ENCODE measurements around the gene FUT7.
"Not testable (repeated sequence)": the region's sequence is repeated elsewhere in the genome, so short reads cannot be mapped to it uniquely, and the experiment has no call there.

FUT7 gene

GRCh38 chr9:137017791-137018497 lies 13.9 kb downstream of the FUT7 start:
- DNase-seq (ENCODE audit: low read depth), result no peak

- DNase-seq (ENCODE audit: low read depth), result no peak
Measured at GRCh38 chr9:137017071-137017470, 14.8 kb downstream of the FUT7 start.

DNA sequence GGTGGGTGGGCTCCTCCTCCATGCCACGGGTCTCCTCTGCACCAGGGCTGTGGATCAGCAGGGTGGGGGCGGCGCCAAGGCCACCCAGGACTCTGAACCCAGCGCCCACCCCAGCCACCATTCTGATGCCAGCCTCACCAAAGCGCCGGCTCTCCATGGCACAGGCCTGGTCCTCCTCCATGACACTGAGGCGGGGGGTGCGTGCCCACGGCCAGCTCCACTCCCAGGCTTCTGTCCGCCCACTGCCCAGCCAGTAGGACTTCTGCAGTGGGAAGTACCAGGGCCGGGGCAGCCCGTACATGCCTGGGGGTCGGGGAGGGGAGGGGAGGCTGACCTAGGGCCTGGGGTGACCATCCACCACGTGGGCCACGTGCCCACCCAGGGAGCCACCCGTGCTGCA lies 15.5 kb downstream of the FUT7 start:
- no peak for DNase-seq (ENCODE audit: low read depth)

- no peak for DNase-seq (ENCODE audit: low read depth)
Measured at GRCh38 chr9:137015976-137016375, 15.9 kb downstream of the FUT7 start.

- DNase-seq (ENCODE audit: low read depth), result no peak
Measured at GRCh38 chr9:137015540-137015930, 16.4 kb downstream of the FUT7 start.

GRCh38 chr9:137014776-137015539 lies 16.9 kb downstream of the FUT7 start:
- DNase-seq (ENCODE audit: low read depth), result no peak

- DNase-seq (ENCODE audit: low read depth), result no peak
Measured at GRCh38 chr9:137014166-137014565, 17.7 kb downstream of the FUT7 start.

DNA sequence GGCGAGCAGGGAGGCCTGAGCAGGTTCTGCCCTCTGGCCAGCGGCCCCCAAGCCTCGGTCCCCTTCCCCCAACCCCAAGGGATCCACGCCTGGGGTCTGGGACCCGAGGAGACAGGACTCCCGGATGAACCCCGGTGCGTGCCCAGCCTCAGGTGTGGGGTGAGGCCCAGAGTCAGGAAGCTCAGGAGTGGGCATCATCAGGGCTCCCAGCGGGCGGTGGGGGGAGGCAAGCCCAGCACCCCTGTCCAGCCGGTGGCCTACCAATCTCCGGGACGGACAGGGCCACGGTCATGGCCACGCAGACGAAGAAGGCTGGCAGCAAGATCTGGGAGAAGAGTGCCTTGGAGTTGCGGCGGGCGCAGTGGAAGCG lies 18.3 kb downstream of the FUT7 start:
- DNase-seq (ENCODE audit: low read depth), result no peak

- no peak for DNase-seq (ENCODE audit: low read depth)
Measured at GRCh38 chr9:137012694-137013570, 19.0 kb downstream of the FUT7 start.

- no peak for DNase-seq (ENCODE audit: low read depth)
Measured at GRCh38 chr9:137011907-137012675, 19.8 kb downstream of the FUT7 start.

GRCh38 chr9:137011156-137011555 lies 20.7 kb downstream of the FUT7 start:
- DNase-seq (ENCODE audit: low read depth), result no peak

DNA sequence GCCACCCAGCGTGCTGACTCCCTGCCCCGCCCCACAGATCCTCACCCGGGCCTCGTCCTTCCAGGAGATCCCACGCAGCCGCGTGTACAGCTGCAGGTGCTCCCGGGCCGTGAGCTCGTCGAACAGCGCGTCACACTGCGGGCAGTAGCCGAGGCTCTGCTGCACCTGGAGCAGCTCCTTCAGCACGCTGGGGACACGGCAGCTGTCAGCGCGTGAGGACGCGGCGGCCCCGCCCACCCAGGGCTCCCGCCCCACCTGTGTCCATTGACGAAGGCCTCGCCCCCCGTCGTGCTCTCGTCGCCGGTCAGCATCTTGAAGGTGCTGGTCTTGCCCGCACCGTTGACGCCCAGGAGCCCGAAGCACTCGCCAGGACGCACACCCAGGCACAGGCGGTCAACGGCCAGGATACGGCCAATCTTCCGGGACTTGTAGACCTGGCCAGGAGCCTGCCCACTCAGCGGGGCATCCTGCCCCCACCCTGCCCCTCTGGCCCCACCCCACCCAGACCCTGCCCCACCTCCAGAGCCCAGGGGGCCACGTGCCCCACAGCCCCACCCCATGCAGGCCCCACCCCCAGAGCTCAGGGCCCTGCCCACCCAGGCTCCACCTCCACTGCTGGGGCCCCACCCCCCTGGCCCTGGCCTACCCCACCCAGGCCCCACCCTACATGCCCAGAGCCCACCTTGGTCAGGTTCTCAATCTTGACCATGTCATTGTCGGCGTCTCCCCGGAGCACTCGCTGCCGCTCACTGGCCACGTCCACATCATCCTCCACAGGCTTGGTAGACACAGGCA lies 21.8 kb downstream of the FUT7 start:
- no peak for DNase-seq (ENCODE audit: low read depth)

- no peak for DNase-seq (ENCODE audit: low read depth)
Measured at GRCh38 chr9:137009217-137009616, 22.7 kb downstream of the FUT7 start.

- no peak for DNase-seq (ENCODE audit: low read depth)
Measured at GRCh38 chr9:137008312-137008711, 23.6 kb downstream of the FUT7 start.

GRCh38 chr9:137007816-137008270 lies 24.0 kb downstream of the FUT7 start:
- no peak for DNase-seq (ENCODE audit: low read depth)

- DNase-seq (ENCODE audit: low read depth), result no peak
Measured at GRCh38 chr9:137007108-137007815, 24.6 kb downstream of the FUT7 start.

DNA sequence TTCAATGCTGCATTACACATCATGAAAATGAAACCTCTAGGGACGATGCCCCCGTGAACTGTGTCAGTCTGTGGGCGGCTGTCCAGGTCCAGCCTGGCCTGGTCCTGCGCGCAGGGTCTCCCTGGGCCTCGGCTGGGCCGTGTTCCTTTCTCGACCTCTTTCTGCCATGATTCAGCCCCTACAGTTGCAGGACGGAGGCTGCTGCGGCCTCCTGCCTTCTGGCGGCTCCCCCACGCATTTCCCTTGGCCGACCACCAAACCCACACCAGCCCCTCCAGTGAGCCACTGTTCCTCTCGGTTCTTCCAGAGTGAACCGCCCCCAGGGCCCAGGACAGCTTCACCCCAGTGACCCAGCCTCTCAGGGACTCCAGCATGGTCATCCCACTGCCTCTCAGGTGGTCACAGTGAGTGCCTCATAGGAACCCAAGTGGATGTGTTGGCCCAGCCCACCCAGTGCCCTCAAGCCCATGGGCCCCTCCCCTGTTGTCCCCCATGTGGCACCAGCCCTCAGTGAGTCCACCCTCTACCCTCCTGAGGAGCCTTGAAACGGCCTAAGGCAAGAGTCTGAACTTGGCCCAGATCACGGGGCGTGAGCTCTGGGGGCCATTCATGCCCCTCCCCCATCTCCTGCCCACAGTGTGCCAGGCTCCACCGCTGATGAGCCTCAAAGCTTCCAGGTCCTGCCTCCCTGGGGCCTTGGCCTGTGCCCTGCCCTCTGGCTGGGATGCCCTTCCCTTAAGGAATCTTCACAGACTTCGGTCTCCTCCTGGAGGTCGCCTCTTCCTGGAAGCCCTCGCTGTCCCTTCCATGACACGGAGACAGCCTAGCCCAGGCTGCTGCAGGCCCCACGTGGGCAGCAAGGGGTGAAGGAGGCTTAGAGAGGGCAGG lies 25.5 kb downstream of the FUT7 start:
- no peak for DNase-seq (ENCODE audit: low read depth)

DNA sequence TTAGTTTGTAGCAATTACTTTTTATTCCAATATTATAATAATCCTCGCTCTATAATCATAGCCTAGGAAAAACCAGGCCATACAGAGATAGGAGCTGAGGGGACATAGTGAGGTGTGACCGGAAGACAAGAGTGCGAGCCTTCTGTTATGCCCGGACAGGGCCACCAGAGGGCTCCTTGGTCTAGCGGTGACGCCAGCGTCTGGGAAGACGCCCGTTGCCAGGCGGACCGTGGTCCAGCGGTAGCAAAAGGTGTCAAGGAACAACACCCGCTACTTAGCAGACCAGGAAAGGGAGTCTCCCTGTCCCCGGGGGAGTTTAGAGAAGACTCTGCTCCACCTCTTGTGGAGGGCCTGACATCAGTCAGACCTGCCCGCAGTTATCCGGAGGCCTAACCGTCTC lies 27.6 kb downstream of the FUT7 start:
- DNase-seq (ENCODE audit: low read depth), result not testable (repeated sequence)

DNA sequence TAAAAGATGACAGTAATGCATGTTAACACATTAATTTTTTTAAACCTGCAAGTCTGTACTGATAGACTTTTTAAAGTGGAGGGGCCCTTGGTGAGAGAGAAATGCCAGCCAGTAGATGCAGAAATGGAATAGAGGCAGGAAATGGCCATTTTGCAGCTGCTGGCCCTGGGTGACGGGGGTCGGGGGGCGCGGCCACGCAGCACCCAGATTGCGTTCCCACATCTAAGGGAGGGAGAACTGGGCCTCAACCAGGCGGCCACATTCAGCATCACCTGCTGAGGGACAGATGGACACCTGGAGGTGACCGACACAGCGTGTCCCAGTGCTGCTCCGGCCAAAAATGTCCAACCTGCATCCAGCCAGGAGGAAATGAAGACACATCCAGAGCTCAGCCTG lies 29.2 kb downstream of the FUT7 start:
- DNase-seq (ENCODE audit: low read depth), result no peak

All from EH (cell line).